Upper lobe of left lung (tissue), 6 donors: ENCODE data around the gene MPO. TPM values are rescaled to one million over a fixed set of nuclear protein-coding genes. Genes with fewer than 3 reads are reported as not detected.

Experiments
- ATAC-seq, 2 donors: fragments of 200-7000 bp; cut with Tn5 transposase; one replicate each; pipeline ENCODE4 v1.9.1; 2022; ENCODE audit warnings: mild to moderate bottlenecking in 2 of 2, moderate library complexity in 2 of 2; ENCODE audit not compliant: low FRiP score in 2 of 2
- DNase-seq, 2 donors: peaks; one replicate each; pipeline ENCODE4 v3.0.0-alpha.2; 2019 to 2020
- H3K27ac ChIP-seq, 4 donors: fragments of 200-600 bp; sonication (generic); one replicate each; pipeline ENCODE4 v1.5.1; 2016 to 2019
- H3K27me3 ChIP-seq, 4 donors: fragments of 200-600 bp; sonication (generic); one replicate each; pipeline ENCODE4 v1.5.1; 2017 to 2019
- H3K36me3 ChIP-seq, 4 donors: fragments of 200-600 bp; sonication (generic); one replicate each; pipeline ENCODE4 v1.5.1; 2016 to 2019
- H3K4me1 ChIP-seq, 4 donors: fragments of 200-600 bp; sonication (generic); one replicate each; pipeline ENCODE4 v1.5.1; 2018 to 2019
- H3K4me3 ChIP-seq, 4 donors: fragments of 200-600 bp; sonication (generic); one replicate each; pipeline ENCODE4 v1.5.1; 2017 to 2019; ENCODE audit warnings: mild to moderate bottlenecking in 2 of 4, moderate library complexity in 1 of 4
- H3K9me3 ChIP-seq, 4 donors: fragments of 200-600 bp; sonication (generic); one replicate each; pipeline ENCODE4 v1.5.1; 2018 to 2019
- CTCF ChIP-seq, 6 experiments: fragments of 450-650 bp in 4 of 6; fragments of 200-600 bp in 2 of 6; sonication (generic) in 2 of 6; IDR thresholded peaks; one replicate each; pipeline ENCODE4 v1.5.1; 2016 to 2019; ENCODE audit warnings: antibody characterized with exemption in 6 of 6
- EP300 ChIP-seq, 4 donors: sonication (generic); formaldehyde crosslinking; IDR thresholded peaks; one replicate each; pipeline ENCODE4 v1.5.1; 2017; ENCODE audit warnings: antibody characterized with exemption in 4 of 4, control low read depth in 2 of 4
- POLR2A ChIP-seq, 4 donors: fragments of 450-650 bp; IDR thresholded peaks; one replicate each; pipeline ENCODE4 v1.5.1; 2016 to 2017; ENCODE audit warnings: antibody characterized with exemption in 4 of 4, mild to moderate bottlenecking in 2 of 4
- POLR2AphosphoS5 ChIP-seq, 2 donors: sonication (generic); formaldehyde crosslinking; IDR thresholded peaks; one replicate each; pipeline ENCODE4 v1.5.1; 2017; ENCODE audit warnings: antibody characterized with exemption in 2 of 2
- WGBS, 2 donors: methylation state at CpG; one replicate each; pipeline ENCODE4 v1.1.5; 2017 to 2018; 5-methylcytosine and 5-hydroxymethylcytosine counted together
- total RNA-seq, 6 donors: library from RNA; depleted of rRNA in 4 of 6; stranded (reverse); fragments of >200 nt in 4 of 6; gene quantifications; one replicate each; pipeline versions ENCODE4 v1.1.0 to v1.2.1, GENCODE V29; 2016 to 2021
- donor health status: DM: no; HTN: no; CAD: no; lungs with moderate emphysema.
- donor health status: DM: no; HTN: yes; CAD: no; lungs with severe emphysema.

Gene MPO
- total RNA-seq, 6 donors from 2014 or later: 0.71 to 4.6 (median 1.0) TPM

- H3K4me1 ChIP-seq: no peaks in the 10 kb centered on the region
- no peak overlapping the region for H3K4me3 ChIP-seq
- H3K27ac ChIP-seq: no peak overlapping the region
- H3K27me3 ChIP-seq: no peaks in the 10 kb centered on the region
- H3K9me3 ChIP-seq: no peaks in the 10 kb centered on the region
- TF ChIP-seq POLR2AphosphoS5 (IDR thresholded peaks at IDR 0.05): no peak
- TF ChIP-seq POLR2A (IDR thresholded peaks at IDR 0.05): no peak
- no peak for TF ChIP-seq EP300 (IDR thresholded peaks at IDR 0.05)
- no peak for TF ChIP-seq CTCF (IDR thresholded peaks at IDR 0.05)
- no peak for DNase-seq
- H3K36me3 ChIP-seq: no peaks in the 10 kb centered on the region
- ATAC-seq: no peak
- WGBS, 2 donors: 84 to 88% methylated on average over 7 of the region's 7 CpGs
Observed at GRCh38 chr17:58265902-58266875, 14.5 kb downstream of the MPO start.

- WGBS, 2 donors: 77% methylated on average over 4 of the region's 4 CpGs
- TF ChIP-seq EP300 (IDR thresholded peaks at IDR 0.05) (no peak), CTCF (IDR thresholded peaks at IDR 0.05) (no peak), POLR2A (IDR thresholded peaks at IDR 0.05) (no peak), POLR2AphosphoS5 (IDR thresholded peaks at IDR 0.05) (no peak)
- Histone ChIP-seq H3K36me3 (no peaks in the 10 kb centered on the region), H3K9me3 (no peaks in the 10 kb centered on the region), H3K27ac (no peak overlapping the region), H3K27me3 (no peaks in the 10 kb centered on the region), H3K4me3 (no peak overlapping the region), H3K4me1 (no peaks in the 10 kb centered on the region)
- DNase-seq: no peak
- ATAC-seq: no peak
Observed at GRCh38 chr17:58265271-58265670, 15.5 kb downstream of the MPO start.

- no peaks in the 10 kb centered on the region for H3K4me1 ChIP-seq
- no peak overlapping the region for H3K4me3 ChIP-seq
- H3K27me3 ChIP-seq: no peaks in the 10 kb centered on the region
- no peaks in the 10 kb centered on the region for H3K9me3 ChIP-seq
- H3K36me3 ChIP-seq: no peaks in the 10 kb centered on the region
- 76 to 83% methylated on average over 6 of the region's 6 CpGs for WGBS, 2 donors
- ATAC-seq: no peak
- H3K27ac ChIP-seq: no peak overlapping the region
- DNase-seq: no peak
- no peak for TF ChIP-seq CTCF (IDR thresholded peaks at IDR 0.05)
- TF ChIP-seq POLR2A (IDR thresholded peaks at IDR 0.05): no peak
- no peak for TF ChIP-seq POLR2AphosphoS5 (IDR thresholded peaks at IDR 0.05)
- TF ChIP-seq EP300 (IDR thresholded peaks at IDR 0.05): no peak
Observed at GRCh38 chr17:58264407-58265103, 16.2 kb downstream of the MPO start.

GRCh38 chr17:58263773-58264172 is 17.0 kb downstream of the MPO start:
- WGBS, 2 donors: 55 to 65% methylated on average over 1 of the region's 1 CpG
- no peaks in the 10 kb centered on the region for H3K9me3 ChIP-seq
- no peak overlapping the region for H3K4me3 ChIP-seq
- DNase-seq: no peak
- H3K4me1 ChIP-seq: no peaks in the 10 kb centered on the region
- H3K27ac ChIP-seq: no peak overlapping the region
- TF ChIP-seq POLR2AphosphoS5 (IDR thresholded peaks at IDR 0.05) (no peak), EP300 (IDR thresholded peaks at IDR 0.05) (no peak), CTCF (IDR thresholded peaks at IDR 0.05) (no peak), POLR2A (IDR thresholded peaks at IDR 0.05) (no peak)
- H3K36me3 ChIP-seq: no peaks in the 10 kb centered on the region
- H3K27me3 ChIP-seq: no peaks in the 10 kb centered on the region
- no peak for ATAC-seq
